ENCODE results near the gene ANKH. TPM values are rescaled to one million over a fixed set of nuclear protein-coding genes. Genes with fewer than 3 reads are reported as not detected.

ANKH gene
- total RNA-seq, 4 donors from 2014 or later: 18.1 to 44.5 (median 30.5) TPM

- TF ChIP-seq, protein P1, sequence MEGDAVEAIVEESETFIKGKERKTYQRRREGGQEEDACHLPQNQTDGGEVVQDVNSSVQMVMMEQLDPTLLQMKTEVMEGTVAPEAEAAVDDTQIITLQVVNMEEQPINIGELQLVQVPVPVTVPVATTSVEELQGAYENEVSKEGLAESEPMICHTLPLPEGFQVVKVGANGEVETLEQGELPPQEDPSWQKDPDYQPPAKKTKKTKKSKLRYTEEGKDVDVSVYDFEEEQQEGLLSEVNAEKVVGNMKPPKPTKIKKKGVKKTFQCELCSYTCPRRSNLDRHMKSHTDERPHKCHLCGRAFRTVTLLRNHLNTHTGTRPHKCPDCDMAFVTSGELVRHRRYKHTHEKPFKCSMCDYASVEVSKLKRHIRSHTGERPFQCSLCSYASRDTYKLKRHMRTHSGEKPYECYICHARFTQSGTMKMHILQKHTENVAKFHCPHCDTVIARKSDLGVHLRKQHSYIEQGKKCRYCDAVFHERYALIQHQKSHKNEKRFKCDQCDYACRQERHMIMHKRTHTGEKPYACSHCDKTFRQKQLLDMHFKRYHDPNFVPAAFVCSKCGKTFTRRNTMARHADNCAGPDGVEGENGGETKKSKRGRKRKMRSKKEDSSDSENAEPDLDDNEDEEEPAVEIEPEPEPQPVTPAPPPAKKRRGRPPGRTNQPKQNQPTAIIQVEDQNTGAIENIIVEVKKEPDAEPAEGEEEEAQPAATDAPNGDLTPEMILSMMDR (IDR thresholded peaks at IDR 0.05; ENCODE audit: low read depth): no peak
Measured at GRCh38 chr5:14752497-14753071, 119.0 kb downstream of the ANKH start.

DNA sequence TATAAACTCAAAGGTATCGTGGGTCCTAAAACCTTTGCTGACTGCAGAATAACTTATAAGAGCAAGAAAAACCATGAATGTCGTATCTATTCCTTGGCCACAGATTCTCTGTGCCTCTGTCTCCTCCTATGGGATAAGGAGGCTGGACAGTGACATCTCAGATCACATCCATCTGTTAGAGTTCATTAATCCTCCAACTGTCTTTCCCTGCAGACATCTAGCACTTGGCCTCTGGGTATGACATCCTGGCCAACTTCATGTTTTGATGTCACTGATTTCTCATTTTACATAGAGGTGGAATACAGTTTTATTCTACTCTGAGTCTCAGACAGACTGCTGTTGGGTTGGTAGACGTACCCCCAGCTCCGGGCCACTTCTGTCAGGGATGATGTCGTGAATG is 120.9 kb downstream of the ANKH start:
- TF ChIP-seq, protein P1 (IDR thresholded peaks at IDR 0.05; ENCODE audit: low read depth): no peak

DNA sequence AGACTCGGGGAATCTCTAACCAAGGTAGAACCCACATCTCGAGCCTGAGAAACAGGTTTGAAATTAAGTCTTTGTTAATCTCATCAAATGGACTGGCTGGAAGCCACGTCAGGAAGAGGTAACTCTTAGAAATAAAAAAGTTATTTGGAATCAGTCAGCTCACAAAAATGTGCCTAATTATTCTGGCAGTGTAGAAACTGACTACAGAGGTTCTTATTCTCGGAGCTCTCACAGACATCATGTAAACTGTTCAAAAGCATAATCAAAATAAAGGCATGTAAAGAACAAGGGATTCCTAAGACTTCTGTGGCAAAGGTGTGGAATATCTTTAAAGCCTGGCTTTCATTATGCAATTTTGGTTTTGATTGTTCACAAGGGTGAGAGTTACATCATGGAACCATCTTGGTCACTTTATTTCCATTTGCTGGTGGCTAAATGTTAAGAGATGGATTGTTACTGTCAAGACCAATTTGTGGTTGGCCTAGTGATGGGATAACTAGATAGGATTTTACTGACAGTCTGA is 121.9 kb downstream of the ANKH start:
- TF ChIP-seq, protein P1 (IDR thresholded peaks at IDR 0.05; ENCODE audit: low read depth): no peak

- TF ChIP-seq, protein P1 (IDR thresholded peaks at IDR 0.05; ENCODE audit: low read depth): no peak
Measured at GRCh38 chr5:14748180-14748900, 123.2 kb downstream of the ANKH start.

- TF ChIP-seq, protein P1 (IDR thresholded peaks at IDR 0.05; ENCODE audit: low read depth): no peak
Measured at GRCh38 chr5:14745753-14746152, 125.8 kb downstream of the ANKH start.

GRCh38 chr5:14745188-14745563 is 126.4 kb downstream of the ANKH start:
- TF ChIP-seq, protein P1 (IDR thresholded peaks at IDR 0.05; ENCODE audit: low read depth): no peak

DNA sequence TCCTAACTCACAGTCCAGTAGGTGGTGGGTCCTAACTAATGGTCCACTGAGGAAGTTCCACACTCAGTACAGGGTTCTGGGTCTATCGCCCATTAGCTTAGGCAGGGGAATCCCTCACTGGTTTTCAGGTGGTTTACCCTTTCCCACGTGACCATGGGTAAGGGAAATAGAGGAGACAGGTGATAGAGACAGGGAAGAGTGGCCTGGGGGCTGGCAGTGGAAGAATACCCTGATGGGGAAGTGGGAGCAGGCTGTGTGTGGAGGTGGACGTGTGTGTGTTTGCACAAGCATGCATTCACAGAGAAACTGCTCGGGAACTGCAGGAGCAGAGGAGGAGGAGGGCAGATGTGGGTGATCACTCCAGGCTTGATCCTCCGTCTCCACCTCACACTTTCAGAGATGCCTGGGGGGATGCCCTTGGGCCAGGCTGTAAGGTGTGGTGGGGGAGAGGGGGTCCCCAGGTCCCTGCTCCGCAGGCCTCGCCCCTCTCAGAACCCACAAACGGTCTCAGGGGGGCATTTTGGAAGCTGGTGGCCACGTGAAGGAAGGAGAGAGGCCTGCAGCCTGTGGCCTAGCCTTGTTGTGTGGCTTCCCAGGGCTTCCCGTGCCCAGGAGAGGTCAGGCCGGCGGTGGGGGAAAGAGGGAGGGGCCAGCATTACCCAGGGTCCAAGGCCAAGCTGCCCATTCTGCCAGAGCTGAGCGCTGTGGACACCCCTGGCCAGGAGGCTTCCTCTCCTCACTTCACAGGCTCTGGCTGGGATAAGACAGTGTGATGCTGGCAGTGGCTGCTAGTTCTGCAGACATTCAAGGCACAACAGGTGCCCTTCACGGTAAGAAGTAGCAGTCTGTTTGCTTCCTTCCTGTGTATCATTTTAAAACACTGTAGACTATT is 127.0 kb downstream of the ANKH start:
- TF ChIP-seq, protein P1 (IDR thresholded peaks at IDR 0.05; ENCODE audit: low read depth): no peak
